Endothelial cell of umbilical vein (primary cell): ENCODE data around the gene LIPE. TPM values are rescaled to one million over a fixed set of nuclear protein-coding genes. Genes with fewer than 3 reads are reported as not detected.

Experiments used
- BruUV-seq: library from RNA; stranded (reverse); fragments of 400-500 nt; replicated peaks from 2 replicates; lab custom pipeline; 2021; lab: Mats Ljungman, UMichigan
- CTCF ChIA-PET: fragments of 300-600, 350-600 bp; sonication (Branson Sonifier 250); formaldehyde crosslinking; loops from one replicate; lab custom pipeline; 2021; ENCODE audit warnings: antibody characterized with exemption, inconsistent platforms; lab: Charles Lee
- POLR2A ChIA-PET: fragments of 300-600, 350-600 bp; sonication (Branson Sonifier 250); formaldehyde crosslinking; loops from one replicate; lab custom pipeline; 2021; ENCODE audit warnings: antibody characterized with exemption, inconsistent platforms; lab: Charles Lee
- DNase-seq: peaks from one replicate; pipeline ENCODE4 v3.0.0-alpha.2; 2011; ENCODE audit warnings: low read depth, low spot score
- FAIRE-seq: peaks from 2 replicates; lab custom pipeline; 2011; peaks lifted over from hg19 to GRCh38; lab: Jason Lieb, UNC
- H2AFZ ChIP-seq: 2 replicates; pipeline ENCODE4 v1.6.0; 2012; ENCODE audit warnings: low read depth, low read length, control low read depth, inconsistent platforms
- H3K27ac ChIP-seq: 2 replicates; pipeline ENCODE4 v1.5.1; 2011; ENCODE audit warnings: low read depth, mild to moderate bottlenecking, control low read depth, low read length, moderate library complexity; ENCODE audit not compliant: insufficient read depth
- H3K27me3 ChIP-seq, 2 experiments: 2 replicates each; pipeline versions ENCODE4 v1.6.0 to v1.6.1; 2011; ENCODE audit warnings: low read length in 2 of 2, mixed read lengths in 1 of 2; ENCODE audit not compliant: control insufficient read depth in 2 of 2, insufficient read depth in 2 of 2
- H3K36me3 ChIP-seq, 2 experiments: 2 replicates in 1 of 2; 3 replicates in 1 of 2; pipeline ENCODE4 v1.5.1; 2011; ENCODE audit warnings: low read length in 2 of 2, mild to moderate bottlenecking in 1 of 2, moderate library complexity in 1 of 2; ENCODE audit not compliant: control insufficient read depth in 2 of 2, insufficient read depth in 2 of 2; ENCODE audit errors: extremely low read depth in 1 of 2
- H3K4me1 ChIP-seq: 3 replicates; pipeline ENCODE4 v1.5.1; 2011; ENCODE audit warnings: mild to moderate bottlenecking, low read length; ENCODE audit not compliant: control insufficient read depth, insufficient read depth; ENCODE audit errors: extremely low read depth
- H3K4me2 ChIP-seq: 2 replicates; pipeline ENCODE4 v1.6.1; 2011; ENCODE audit warnings: low read length, control low read depth, mixed read lengths; ENCODE audit not compliant: insufficient read depth
- H3K4me3 ChIP-seq, 3 experiments: fragments of 200-600 bp in 1 of 3; sonication (generic), shearing (Covaris generic) in 1 of 3; replicated peaks in 1 of 3; 2 replicates each; pipeline ENCODE4 v1.5.1; 2011 to 2016; ENCODE audit warnings: control low read depth in 3 of 3, low read length in 3 of 3, mild to moderate bottlenecking in 2 of 3, inconsistent platforms in 1 of 3, low read depth in 1 of 3, moderate library complexity in 1 of 3; ENCODE audit not compliant: insufficient read depth in 1 of 3
- H3K79me2 ChIP-seq: 2 replicates; pipeline ENCODE4 v1.6.0; 2012; ENCODE audit warnings: low read length, inconsistent platforms; ENCODE audit not compliant: control insufficient read depth, insufficient read depth
- H3K9ac ChIP-seq: replicated peaks from 2 replicates; pipeline ENCODE3; 2011; ENCODE audit warnings: low read length, control low read depth; ENCODE audit not compliant: insufficient read depth; ENCODE audit errors: extremely low read depth
- H3K9me1 ChIP-seq: replicated peaks from 3 replicates; pipeline ENCODE4 v1.6.0; 2011; ENCODE audit warnings: mild to moderate bottlenecking, low read length; ENCODE audit not compliant: control insufficient read depth, insufficient read depth; ENCODE audit errors: extremely low read depth
- H3K9me3 ChIP-seq: replicated peaks from 2 replicates; pipeline ENCODE4 v1.5.1; 2012; ENCODE audit warnings: low read length, inconsistent platforms; ENCODE audit not compliant: control insufficient read depth, insufficient read depth
- H4K20me1 ChIP-seq: replicated peaks from 2 replicates; pipeline ENCODE3; 2011; ENCODE audit warnings: mild to moderate bottlenecking, low read length; ENCODE audit not compliant: control insufficient read depth, insufficient read depth; ENCODE audit errors: extremely low read depth
- EZH2 ChIP-seq: IDR thresholded peaks from 2 replicates; pipeline ENCODE4 v1.6.1; 2012; ENCODE audit warnings: borderline replicate concordance, low read depth, mild to moderate bottlenecking, moderate library complexity, low read length, inconsistent platforms; ENCODE audit not compliant: severe bottlenecking
- FOS ChIP-seq: IDR thresholded peaks from 2 replicates; pipeline ENCODE4 v1.6.1; 2011; ENCODE audit warnings: mild to moderate bottlenecking, low read length, moderate library complexity, borderline replicate concordance; ENCODE audit not compliant: insufficient read depth
- GATA2 ChIP-seq: IDR thresholded peaks from 2 replicates; pipeline ENCODE4 v1.7.0; 2011; ENCODE audit warnings: low read depth, mild to moderate bottlenecking, moderate library complexity, mixed read lengths, low read length; ENCODE audit not compliant: insufficient read length, insufficient read depth
- JUN ChIP-seq: IDR thresholded peaks from 2 replicates; pipeline ENCODE4 v1.6.1; 2011; ENCODE audit warnings: borderline replicate concordance, low read depth; ENCODE audit not compliant: insufficient read length, insufficient read depth
- MYC ChIP-seq: IDR thresholded peaks from one replicate; pipeline ENCODE4 v1.6.1; 2011; ENCODE audit warnings: mild to moderate bottlenecking, low read depth, low read length
- POLR2A ChIP-seq: IDR thresholded peaks from 2 replicates; pipeline ENCODE4 v1.6.1; 2012; ENCODE audit warnings: low read depth, mild to moderate bottlenecking, control low read depth, low read length
- POLR2AphosphoS5 ChIP-seq: IDR thresholded peaks from 2 replicates; pipeline ENCODE4 v1.6.1; 2012; ENCODE audit warnings: low read depth, mild to moderate bottlenecking, control low read depth, low read length, moderate library complexity; ENCODE audit not compliant: insufficient read depth
- dilution Hi-C: fragments of 300-500 bp; cut with MboI; formaldehyde crosslinking; loops from one replicate; pipeline ENCODE4 v1.15.0; 2019; ENCODE audit warnings: low sequenced_read_pairs; ENCODE audit not compliant: extremely low pct_ligation_motif_present
- intact Hi-C: fragments of 100-400 bp; cut with micrococcal nuclease; formaldehyde crosslinking; loops from one replicate; pipeline ENCODE4 v1.10.0; 2022
- polyA plus RNA-seq, 4 experiments: library from polyadenylated mRNA; depleted of rRNA in 3 of 4; stranded (reverse) in 3 of 4; unstranded in 1 of 4; fragments of >200 nt; gene quantifications; 2 replicates each; pipeline versions ENCODE4 v1.2.1 to v1.2.3, GENCODE V29; 2011 to 2012; ENCODE audit warnings: missing spikeins in 1 of 4
- total RNA-seq: library from RNA; stranded (reverse); gene quantifications from 2 replicates; pipeline ENCODE4 v1.2.3, GENCODE V29; 2021
- TF ChIP-seq, protein P1 (sequence below), 2 donors: IDR thresholded peaks; 1 replicate in 1 of 2; 2 replicates in 1 of 2; pipeline ENCODE4 v1.5.1; 2011; ENCODE audit warnings: low read length in 2 of 2, mild to moderate bottlenecking in 2 of 2, moderate library complexity in 2 of 2, control low read depth in 1 of 2, inconsistent platforms in 1 of 2, low read depth in 1 of 2; ENCODE audit not compliant: insufficient read depth in 1 of 2; ENCODE audit errors: extremely low read depth in 1 of 2
- TF ChIP-seq, protein P2 (sequence below): IDR thresholded peaks from 2 replicates; pipeline ENCODE4 v1.6.1; 2011; ENCODE audit not compliant: insufficient read depth, insufficient read length

LIPE gene
- total and polyA plus RNA-seq, 2 donors (not counting 3 experiments of a cell fraction or from before 2014, with no cell fraction given), result 3.8 to 13.5 TPM

DNA sequence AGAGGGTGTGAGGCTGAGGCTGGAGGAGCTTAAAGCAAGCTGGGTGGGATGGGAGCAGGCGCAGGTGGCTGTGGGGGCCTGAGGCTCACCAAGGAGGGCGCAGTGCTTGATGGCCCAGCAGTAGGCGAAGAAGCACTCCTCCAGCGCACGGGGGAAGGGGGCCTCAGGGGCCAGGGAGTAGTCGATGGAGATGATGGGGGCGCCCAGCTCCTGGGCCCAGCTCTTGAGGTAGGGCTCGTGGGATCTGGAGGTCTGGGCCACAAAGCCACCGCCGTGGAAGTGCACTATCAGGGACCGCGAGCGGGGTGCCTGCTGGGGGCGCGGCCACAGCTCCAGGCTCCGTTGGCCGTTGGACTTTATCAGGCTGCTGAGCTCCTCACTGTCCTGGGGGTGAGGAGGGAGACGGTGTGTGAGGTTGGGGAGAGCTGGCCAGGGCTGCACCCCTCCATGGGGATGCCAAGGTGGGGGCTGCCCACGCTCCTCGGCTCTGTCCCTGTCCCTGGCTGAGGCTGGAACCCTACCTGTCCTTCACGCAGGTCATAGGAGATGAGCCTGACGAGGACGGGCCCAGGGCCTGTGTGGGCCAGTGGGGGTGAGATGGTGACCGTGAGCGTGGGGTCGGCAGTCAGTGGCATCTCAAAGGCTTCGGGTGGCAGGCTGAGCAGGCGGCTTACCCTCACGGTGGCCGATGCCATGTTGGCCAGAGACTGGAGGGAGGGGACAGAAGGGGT is 19.9 kb downstream of the LIPE start:
- dilution Hi-C loops (no loop called here), intact Hi-C loops (no loop called here)
- FAIRE-seq (no peak), DNase-seq (no peak)
- Histone ChIP-seq H3K27ac (no peak overlapping the region), H3K4me2 (no peak overlapping the region), H3K36me3 (no peaks in the 10 kb centered on the region), H3K27me3 (no peaks in the 10 kb centered on the region), H3K79me2 (no peaks in the 10 kb centered on the region), H3K9me3 (no peaks in the 10 kb centered on the region), H3K9me1 (no peaks in the 10 kb centered on the region), H3K9ac (no peak overlapping the region), H2AFZ (no peak overlapping the region), H3K4me1 (no peaks in the 10 kb centered on the region), H3K4me3 (no peak overlapping the region), H4K20me1 (no peaks in the 10 kb centered on the region)
- BruUV-seq, result no TSS peak
- CTCF ChIA-PET, result interaction anchor here (0.8 kb wide), 1 partner anchor 14 kb away, joined by 3 read pairs; no protein-coding TSS in a partner anchor
- no peak for TF ChIP-seq POLR2AphosphoS5
- TF ChIP-seq GATA2, result no peak
- TF ChIP-seq, protein P1, sequence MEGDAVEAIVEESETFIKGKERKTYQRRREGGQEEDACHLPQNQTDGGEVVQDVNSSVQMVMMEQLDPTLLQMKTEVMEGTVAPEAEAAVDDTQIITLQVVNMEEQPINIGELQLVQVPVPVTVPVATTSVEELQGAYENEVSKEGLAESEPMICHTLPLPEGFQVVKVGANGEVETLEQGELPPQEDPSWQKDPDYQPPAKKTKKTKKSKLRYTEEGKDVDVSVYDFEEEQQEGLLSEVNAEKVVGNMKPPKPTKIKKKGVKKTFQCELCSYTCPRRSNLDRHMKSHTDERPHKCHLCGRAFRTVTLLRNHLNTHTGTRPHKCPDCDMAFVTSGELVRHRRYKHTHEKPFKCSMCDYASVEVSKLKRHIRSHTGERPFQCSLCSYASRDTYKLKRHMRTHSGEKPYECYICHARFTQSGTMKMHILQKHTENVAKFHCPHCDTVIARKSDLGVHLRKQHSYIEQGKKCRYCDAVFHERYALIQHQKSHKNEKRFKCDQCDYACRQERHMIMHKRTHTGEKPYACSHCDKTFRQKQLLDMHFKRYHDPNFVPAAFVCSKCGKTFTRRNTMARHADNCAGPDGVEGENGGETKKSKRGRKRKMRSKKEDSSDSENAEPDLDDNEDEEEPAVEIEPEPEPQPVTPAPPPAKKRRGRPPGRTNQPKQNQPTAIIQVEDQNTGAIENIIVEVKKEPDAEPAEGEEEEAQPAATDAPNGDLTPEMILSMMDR (IDR thresholded peaks at IDR 0.05; ENCODE audit: extremely low read depth in 1 of 2, insufficient read depth in 1 of 2, low read depth in 1 of 2, low read length in 2 of 2), result no peak
- no peak for TF ChIP-seq EZH2
- TF ChIP-seq, protein P2, sequence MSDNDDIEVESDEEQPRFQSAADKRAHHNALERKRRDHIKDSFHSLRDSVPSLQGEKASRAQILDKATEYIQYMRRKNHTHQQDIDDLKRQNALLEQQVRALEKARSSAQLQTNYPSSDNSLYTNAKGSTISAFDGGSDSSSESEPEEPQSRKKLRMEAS, result no peak
- no peak for TF ChIP-seq POLR2A
- TF ChIP-seq MYC, result no peak
- no peak for TF ChIP-seq JUN
- TF ChIP-seq FOS, result no peak
- POLR2A ChIA-PET, result no interaction called here
